RWPE1 (cell line): ENCODE results near the gene COA5.

Experiments
- CTCF ChIA-PET: fragments of 350-600 bp; sonication (Branson Sonifier 250); formaldehyde crosslinking; extraction: SDS; loops from one replicate; lab custom pipeline; 2021; lab: Yijun Ruan, JAX
- POLR2A ChIA-PET: fragments of 400-600 bp; formaldehyde crosslinking; extraction: SDS; loops from one replicate; lab custom pipeline; 2020; ENCODE audit warnings: antibody characterized with exemption; ENCODE audit not compliant: low non-redundant PET; lab: Yijun Ruan, JAX
- DNase-seq: peaks from one replicate; pipeline ENCODE4 v3.0.0; 2012; ENCODE audit warnings: low spot score
- H3K27ac ChIP-seq: fragments of 450-650 bp; 2 replicates; pipeline ENCODE4 v1.5.1; 2017
- CTCF ChIP-seq: fragments of 450-650 bp; conservative IDR thresholded peaks from 2 replicates; pipeline ENCODE4 v1.5.1; 2017; ENCODE audit warnings: low read depth, mild to moderate bottlenecking

COA5 gene

DNA sequence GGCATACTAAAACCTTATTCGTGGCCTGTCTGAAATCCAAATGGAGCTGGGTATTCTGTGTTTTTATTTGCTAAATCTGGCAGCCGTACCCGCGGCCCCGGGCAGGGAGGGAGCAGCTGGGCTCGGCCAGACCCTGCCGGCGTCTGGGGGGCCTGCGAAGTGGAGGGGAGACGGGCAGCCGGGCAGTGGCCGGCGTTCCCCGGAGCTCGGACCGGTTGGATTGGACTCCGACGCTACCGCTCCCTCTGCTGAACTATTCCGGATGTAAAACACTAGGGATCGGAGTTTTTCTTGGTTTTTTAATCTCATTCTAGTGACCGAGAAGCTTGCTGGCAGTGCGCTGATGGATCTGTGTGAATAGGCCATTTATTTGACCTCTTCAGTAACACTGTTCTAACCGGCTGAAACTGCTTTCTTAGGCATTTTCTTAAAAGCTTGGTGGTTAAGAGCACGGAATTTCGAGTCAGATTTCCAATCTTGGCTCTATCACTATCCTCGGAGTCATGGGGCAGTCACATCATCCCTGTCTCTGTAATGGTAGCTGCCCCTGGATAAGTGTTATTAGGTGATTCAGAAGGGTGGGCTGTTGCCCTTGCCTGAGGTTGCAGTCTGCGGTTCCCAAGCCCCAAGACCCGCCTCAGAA, 771 bp upstream of the COA5 start:
- CTCF ChIA-PET = interaction anchor here (0.5 to 0.7 kb wide), 2 partner anchors 122 to 1388 kb away, joined by 3 to 4 read pairs; partner anchors contain the start of gene MGAT4A
- POLR2A ChIA-PET = no interaction called here
- peak overlapping the region; percentile 81 for H3K27ac ChIP-seq
- TF ChIP-seq CTCF = no peak
- DNase-seq = no peak

DNA sequence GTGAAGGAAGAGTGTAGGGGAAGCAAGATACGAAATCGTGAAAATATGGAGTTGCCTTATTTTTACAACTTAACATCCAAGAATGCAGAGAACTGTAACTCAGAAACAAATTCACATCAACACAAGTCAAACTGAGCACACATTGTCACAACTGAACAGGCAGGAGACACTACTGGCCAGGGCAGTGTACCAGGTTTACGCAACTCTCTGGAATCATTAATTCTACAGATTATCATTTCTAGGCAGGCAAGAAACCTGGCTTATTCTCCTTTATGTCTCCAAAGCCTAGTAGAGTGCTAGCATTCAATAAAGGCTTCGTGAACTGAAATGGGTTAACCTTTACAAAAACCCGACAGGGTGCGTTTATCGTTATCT, 584 bp downstream of the COA5 start:
- TF ChIP-seq CTCF = no peak
- H3K27ac ChIP-seq = peak overlapping the region; percentile 81
- ChIA-PET CTCF (interaction anchor here (0.5 kb wide), 1 partner anchor 128 kb away, joined by 3 read pairs; no protein-coding TSS in a partner anchor), POLR2A (no interaction called here)
- no peak for DNase-seq

DNA sequence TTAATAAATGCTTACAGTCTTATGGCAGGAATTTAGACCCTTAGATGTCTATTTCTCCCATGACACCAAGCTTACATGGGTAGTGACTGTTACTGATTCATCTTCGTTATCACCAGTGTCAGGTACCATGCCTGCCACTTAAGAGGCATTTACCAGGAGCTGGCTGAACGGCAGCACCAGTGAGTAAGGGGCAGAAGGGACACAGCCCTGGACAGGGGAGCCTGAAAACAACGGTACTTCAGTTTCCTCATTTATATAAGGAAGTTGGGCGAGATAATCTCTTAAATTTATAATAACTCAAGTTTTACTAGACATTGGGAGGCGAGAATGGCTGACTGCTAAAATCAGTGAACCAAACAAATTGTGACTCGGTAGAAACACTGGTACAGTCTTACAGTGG, 1.2 kb downstream of the COA5 start:
- H3K27ac ChIP-seq = no peak overlapping the region
- no peak for TF ChIP-seq CTCF
- DNase-seq = no peak
- ChIA-PET CTCF (no interaction called here), POLR2A (no interaction called here)

- TF ChIP-seq CTCF = no peak
- POLR2A ChIA-PET = no interaction called here
- no peak for DNase-seq
- no peak overlapping the region for H3K27ac ChIP-seq
- CTCF ChIA-PET = no interaction called here
These were observed 1.9 kb downstream of the COA5 start for GRCh38 chr2:98606431-98606830.

- TF ChIP-seq CTCF = no peak
These were observed 3.2 kb downstream of the COA5 start for GRCh38 chr2:98605076-98605475.

DNA sequence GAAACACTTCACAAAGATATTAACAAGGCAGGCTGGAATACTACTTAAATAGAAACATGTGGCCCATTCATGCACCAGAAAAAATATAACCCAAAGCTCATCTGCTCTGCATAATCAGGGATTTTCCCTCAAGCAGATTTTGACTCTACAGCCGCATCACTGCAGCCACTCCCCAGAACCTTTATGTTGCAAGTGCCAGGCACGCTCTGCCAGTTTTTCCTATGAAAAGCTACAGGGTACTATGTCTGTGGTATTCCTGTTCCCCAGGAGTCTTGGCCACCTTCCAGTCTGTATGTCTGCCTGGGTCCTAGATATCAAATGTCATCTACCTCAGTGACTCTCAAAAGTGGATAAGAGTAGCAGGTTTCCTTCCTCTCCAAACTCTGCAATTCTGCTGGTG, 3.8 kb downstream of the COA5 start:
- CTCF ChIA-PET = interaction anchor here (0.6 kb wide), 1 partner anchor 957 kb away, joined by 4 read pairs; no protein-coding TSS in a partner anchor
- no peak overlapping the region for H3K27ac ChIP-seq
- TF ChIP-seq CTCF = no peak
- POLR2A ChIA-PET = no interaction called here
- DNase-seq = no peak

More at GRCh38 chr2:98605076-98605475, 3.2 kb downstream of the COA5 start:
- CTCF ChIA-PET = no interaction called here
- no peak for DNase-seq
- POLR2A ChIA-PET = no interaction called here
- no peak overlapping the region for H3K27ac ChIP-seq
